NCI-H1930 (cell line): ENCODE results near the gene ABCB1.

Experiments
- DNase-seq, 2 experiments: peaks; one replicate each; lab custom pipeline; 2025; lab: John Stamatoyannopoulos, UW

ABCB1 gene

GRCh38 chr7:87600130-87601124 is at the start of gene ABCB1:
Gene ABCB1, minus strand, starts transcription at chr7:87600884. Its CDS starts 700 bp downstream, at chr7:87600184.
- peak; percentile 22 to 34 for DNase-seq

GRCh38 chr7:87648316-87648715 is 47.6 kb upstream of the ABCB1 start:
- no peak for DNase-seq

GRCh38 chr7:87645446-87645845 is 44.8 kb upstream of the ABCB1 start:
- DNase-seq = no peak

- DNase-seq = no peak
Observed at GRCh38 chr7:87635921-87636320, 35.2 kb upstream of the ABCB1 start.

- DNase-seq = peak; percentile 16 to 42
Observed at GRCh38 chr7:87628780-87629569, 28.3 kb upstream of the ABCB1 start.

- peak in 1 of 2 experiments; percentile 48 for DNase-seq
Observed at GRCh38 chr7:87627634-87627994, 26.9 kb upstream of the ABCB1 start.

GRCh38 chr7:87625101-87625500 is 24.4 kb upstream of the ABCB1 start:
- DNase-seq = no peak

- DNase-seq = no peak
Observed at GRCh38 chr7:87624628-87625027, 23.9 kb upstream of the ABCB1 start.

GRCh38 chr7:87615197-87615596 is 14.5 kb upstream of the ABCB1 start:
- DNase-seq = no peak

- no peak for DNase-seq
Observed at GRCh38 chr7:87609916-87610315, 9.2 kb upstream of the ABCB1 start.

- DNase-seq = no peak
Observed at GRCh38 chr7:87608431-87608830, 7.7 kb upstream of the ABCB1 start.

GRCh38 chr7:87604264-87604663 is 3.6 kb upstream of the ABCB1 start:
- DNase-seq = no peak

GRCh38 chr7:87599336-87599735 is 1.3 kb downstream of the ABCB1 start:
- no peak for DNase-seq

- DNase-seq = no peak
Observed at GRCh38 chr7:87598234-87599009, 2.3 kb downstream of the ABCB1 start.

- DNase-seq = no peak
Observed at GRCh38 chr7:87596696-87597095, 4.0 kb downstream of the ABCB1 start.

- DNase-seq = no peak
Observed at GRCh38 chr7:87596136-87596535, 4.5 kb downstream of the ABCB1 start.

- DNase-seq = no peak
Observed at GRCh38 chr7:87592300-87592699, 8.4 kb downstream of the ABCB1 start.

- DNase-seq = no peak
Observed at GRCh38 chr7:87591211-87591610, 9.5 kb downstream of the ABCB1 start.

GRCh38 chr7:87590578-87590977 is 10.1 kb downstream of the ABCB1 start:
- no peak for DNase-seq

- no peak for DNase-seq
Observed at GRCh38 chr7:87589631-87590030, 11.1 kb downstream of the ABCB1 start.

GRCh38 chr7:87581723-87582122 is 19.0 kb downstream of the ABCB1 start:
- DNase-seq = no peak

- DNase-seq = no peak
Observed at GRCh38 chr7:87580636-87581035, 20.0 kb downstream of the ABCB1 start.
